ENCODE measurements around the gene SCAMP1.

SCAMP1 gene

GRCh38 chr5:78492224-78492623 lies 131.8 kb downstream of the SCAMP1 start:
- no peak for DNase-seq (ENCODE audit: low read depth, low spot score)

DNA sequence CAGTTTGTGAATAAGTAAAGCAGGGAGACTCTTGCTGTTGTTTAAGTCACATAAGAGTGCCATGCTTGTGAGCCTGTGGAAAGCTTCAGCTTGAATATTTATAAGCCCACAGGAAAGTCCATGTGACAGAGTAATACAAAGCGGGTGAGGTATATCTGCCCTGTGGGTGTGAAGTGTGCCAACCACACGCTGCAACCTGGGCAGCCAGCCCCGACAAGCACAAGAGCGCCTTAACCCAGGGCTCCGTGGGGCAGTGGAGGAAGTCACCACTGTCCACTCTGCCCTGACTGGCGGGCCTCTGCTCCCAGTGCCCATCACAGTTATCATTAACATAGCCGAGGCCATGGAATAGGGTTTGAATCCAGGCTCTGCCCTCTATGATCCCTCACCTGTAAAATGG lies 132.2 kb downstream of the SCAMP1 start:
- DNase-seq (ENCODE audit: low read depth, low spot score), result no peak

- DNase-seq (ENCODE audit: low read depth, low spot score), result no peak
Measured at GRCh38 chr5:78495800-78496199, 135.4 kb downstream of the SCAMP1 start.

- DNase-seq (ENCODE audit: low read depth, low spot score), result no peak
Measured at GRCh38 chr5:78496373-78496772, 136.0 kb downstream of the SCAMP1 start.

DNA sequence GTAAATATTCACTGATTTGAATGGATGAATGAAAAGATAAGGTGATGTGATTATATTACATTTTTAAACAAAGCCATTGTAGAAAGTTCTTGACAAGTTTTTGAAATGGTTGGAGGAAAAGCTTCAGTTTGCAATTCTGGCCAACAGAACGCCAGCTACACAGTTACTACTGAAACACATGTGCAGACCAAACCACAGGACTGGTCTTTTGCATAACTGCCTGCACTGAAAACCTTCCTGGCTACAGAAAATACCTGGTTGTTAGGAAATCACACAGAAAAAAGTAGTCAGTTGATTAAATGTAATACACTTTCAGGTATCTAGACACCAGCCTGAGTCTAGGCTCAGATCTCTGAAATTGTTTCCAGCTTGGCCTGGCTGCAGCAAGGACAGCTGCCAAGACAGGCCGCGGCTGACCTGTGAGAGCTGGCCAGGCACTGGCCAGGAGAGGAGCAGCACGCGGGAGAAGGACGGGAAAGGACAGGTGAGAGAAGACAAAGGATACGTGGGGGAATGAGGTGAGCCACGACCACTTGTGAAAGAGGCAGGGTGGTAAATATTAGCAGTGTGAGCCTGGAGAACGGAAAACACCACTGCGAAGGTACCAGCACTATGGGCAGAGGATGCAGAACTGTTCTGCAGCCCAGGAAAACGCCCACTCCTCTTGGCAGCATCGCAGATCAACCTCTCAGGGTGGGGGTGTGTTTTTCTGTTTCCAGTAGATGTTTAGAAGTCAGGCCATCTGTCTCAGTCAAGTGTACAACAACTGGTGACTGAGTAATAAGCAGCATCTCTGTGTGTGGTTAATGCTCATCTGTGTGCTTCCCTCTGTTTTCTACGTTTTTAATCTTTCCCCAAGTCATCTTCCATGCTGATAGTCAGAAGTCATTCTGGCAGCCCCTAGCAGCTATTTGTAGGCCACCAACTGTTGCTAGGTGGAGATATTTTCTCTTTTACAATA lies 137.4 kb downstream of the SCAMP1 start:
- DNase-seq (ENCODE audit: low read depth, low spot score), result no peak

DNA sequence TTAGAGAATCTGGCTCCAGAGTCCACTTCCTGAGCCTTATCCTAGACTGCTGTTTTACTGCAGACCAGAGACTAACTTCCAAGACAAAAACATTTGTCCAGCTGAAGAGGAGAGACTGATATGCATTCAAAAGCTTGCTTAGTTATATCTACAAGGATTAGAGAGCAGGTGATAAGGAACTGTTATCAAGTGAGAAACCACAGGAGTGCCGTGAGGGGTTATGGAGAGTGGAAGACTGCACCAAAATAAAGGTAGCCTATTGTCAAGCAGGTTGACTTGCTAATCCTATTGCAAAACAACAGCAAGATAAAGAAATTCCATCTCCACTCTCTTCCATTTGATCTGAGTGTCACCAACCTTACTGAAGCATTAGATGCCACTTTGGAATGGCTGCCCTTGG lies 139.1 kb downstream of the SCAMP1 start:
- DNase-seq (ENCODE audit: low read depth, low spot score), result no peak

- no peak for DNase-seq (ENCODE audit: low read depth, low spot score)
Measured at GRCh38 chr5:78500028-78500427, 139.6 kb downstream of the SCAMP1 start.

- DNase-seq (ENCODE audit: low read depth, low spot score), result no peak
Measured at GRCh38 chr5:78500871-78501270, 140.5 kb downstream of the SCAMP1 start.

DNA sequence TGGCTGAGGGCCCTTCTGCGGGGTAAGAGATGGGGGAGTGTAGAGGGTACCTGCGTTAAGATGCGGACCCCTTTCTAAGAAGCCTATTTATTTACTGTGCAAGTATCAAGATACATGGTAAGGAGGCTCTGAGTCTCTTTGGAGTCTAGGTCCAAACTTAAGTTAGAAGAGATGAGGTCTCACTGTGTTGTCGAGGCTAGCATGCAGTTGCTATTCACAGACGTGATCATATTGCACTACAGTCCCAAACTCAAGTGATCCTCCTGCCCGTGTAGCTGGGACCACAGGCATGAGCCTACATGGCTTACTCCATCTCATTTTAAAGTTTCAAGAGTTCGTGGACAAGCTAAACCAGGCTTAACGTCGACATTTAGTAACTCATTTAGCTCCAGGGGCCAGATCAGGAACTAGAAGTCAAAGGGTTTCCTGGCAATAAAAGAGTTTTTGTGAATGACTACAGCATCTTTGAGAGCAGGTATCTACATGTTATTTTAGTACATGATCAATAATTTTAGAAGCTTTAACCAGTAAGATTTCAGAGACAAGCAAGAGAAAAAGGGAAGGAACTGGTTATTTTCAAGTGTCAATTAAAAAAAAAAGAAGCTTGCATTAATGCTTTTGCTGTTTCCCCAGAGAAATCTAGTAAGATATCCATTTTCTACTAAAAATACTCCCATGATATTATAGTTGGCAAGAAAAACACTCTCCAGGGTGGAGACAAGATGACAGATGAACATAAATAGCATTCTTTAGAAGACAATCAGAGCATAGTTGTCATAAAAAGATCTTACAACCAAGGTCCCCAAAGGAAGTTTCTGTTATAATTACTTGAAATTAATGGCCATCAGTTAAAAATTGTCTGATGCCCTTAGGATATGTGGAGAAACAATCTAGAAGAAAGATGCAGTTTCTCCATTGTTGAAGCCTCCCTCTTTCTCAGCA lies 141.3 kb downstream of the SCAMP1 start:
- no peak for DNase-seq (ENCODE audit: low read depth, low spot score)

DNA sequence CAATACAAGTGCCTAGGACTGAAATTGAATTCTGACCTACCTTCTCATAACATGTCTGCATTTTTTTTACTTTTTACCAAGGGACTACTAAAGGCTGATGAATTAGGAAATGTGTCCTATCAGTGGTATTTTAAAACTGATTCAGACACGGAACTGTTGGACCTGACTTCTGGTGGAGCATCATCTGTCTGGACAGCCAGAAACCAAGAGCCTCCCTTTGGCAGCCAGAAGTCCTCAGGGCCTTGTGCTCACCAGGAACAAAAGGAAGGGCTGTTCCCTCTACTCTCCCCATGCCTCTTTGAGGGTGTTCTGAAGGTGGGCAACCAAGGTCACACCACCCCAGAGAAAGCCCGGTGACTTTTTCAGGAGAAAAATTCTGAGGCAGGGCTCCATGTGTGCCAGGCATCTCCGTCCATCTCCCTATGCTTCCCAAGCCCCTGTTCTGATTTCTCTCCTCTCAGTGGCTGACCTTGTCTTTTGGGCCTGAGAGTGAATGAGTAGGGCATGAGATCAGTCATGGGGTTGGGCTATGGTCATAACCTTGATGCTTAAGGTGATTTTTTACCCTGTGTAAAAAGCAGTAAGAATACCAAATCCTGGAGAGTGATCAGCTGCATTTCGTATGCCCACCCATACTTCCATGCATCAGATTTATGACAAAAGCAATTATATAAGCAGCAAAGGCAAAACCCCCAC lies 143.7 kb downstream of the SCAMP1 start:
- DNase-seq (ENCODE audit: low read depth, low spot score), result no peak

- DNase-seq (ENCODE audit: low read depth, low spot score), result no peak
Measured at GRCh38 chr5:78504704-78505677, 144.6 kb downstream of the SCAMP1 start.

DNA sequence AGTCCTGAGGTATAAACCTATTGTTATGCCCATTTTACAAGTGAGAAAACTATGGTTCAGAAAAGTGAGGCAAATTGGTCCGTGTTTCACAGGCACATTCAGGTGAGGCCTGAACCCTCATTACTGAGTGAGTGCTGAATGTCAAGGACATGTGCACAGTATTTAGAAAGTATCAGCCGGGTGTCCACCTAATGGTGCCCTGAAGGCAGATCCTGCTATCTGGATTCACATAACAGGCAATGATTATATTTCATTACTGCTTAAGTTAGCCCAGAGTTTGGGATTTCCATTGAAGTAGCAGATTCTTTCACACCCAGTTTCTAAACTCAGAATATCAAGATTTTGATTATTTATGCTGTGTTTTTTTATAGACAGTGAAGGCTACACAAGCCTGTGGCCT lies 145.4 kb downstream of the SCAMP1 start:
- no peak for DNase-seq (ENCODE audit: low read depth, low spot score)

DNA sequence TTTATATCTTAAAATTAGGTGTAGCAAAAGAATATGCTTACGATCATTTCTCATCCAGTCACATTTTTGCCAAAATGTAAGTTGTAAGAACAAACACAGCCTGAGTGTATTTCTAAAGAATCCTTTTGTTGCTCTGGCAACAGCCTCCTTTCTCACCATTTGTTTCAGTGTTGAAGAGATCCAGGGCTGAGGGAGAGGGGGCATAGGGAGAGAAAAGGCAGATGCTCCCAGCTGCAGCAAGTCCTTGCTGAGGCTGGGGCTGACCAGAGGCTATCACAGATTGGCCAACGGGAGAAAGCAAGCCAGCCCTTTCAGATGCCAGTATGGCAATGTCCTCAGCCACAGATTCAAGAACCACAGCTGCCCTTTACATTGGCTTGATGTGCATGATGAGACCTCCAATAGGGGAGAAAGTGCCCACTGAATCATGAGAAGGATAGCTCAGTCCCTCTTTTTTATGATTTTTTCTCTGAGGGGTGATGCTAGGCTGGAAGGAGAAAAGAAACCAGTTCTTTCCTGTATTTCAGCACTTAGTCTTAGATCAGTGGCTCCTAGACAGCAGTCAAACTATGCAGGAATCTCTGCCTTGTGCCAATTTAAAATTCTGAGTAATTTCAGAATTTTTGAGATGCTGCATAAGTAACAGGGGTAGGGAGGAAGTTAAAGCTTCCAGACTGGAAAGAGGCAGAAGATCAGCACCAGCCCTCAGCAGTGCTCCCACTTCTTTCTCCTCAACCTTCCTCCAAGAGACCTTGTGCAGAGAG lies 146.0 kb downstream of the SCAMP1 start:
- no peak for DNase-seq (ENCODE audit: low read depth, low spot score)

GRCh38 chr5:78507531-78507930 lies 147.1 kb downstream of the SCAMP1 start:
- DNase-seq (ENCODE audit: low read depth, low spot score), result no peak

GRCh38 chr5:78508186-78508765 lies 147.9 kb downstream of the SCAMP1 start:
- DNase-seq (ENCODE audit: low read depth, low spot score), result no peak

DNA sequence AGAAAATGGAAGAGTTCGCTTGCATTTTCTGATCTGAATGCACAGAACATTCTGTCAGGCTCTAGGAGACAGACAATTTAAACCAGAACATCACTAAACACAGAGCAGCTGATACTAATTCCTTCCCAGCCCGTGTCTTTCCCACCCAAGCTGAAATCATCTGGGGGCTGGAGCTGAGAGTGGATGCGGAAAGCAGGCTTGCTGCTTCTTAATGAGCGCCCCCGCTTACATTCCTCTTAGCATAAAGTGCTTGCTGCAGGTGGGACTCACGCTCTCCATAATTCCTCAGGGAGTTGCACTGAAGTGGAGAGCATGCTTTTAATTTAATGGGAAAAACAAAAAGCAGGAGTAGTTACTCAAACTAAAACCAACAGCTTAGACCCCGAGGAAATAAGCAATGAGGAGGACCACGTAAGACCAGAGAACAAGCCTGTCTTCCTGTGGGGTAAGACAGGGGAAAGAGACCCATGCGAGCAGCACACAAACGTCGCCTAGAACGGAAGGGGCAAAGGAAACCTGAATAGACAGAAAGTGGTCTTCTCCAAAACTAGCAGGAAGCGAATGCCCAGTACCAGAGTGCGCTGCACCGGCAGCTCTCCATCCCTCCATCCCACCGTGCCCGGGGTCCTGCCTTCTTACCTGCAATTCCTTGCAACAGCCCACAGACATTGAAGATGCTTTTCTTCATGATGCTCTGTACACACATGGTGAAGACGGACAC lies 148.9 kb downstream of the SCAMP1 start:
- no peak for DNase-seq (ENCODE audit: low read depth, low spot score)

GRCh38 chr5:78509884-78510769 lies 149.7 kb downstream of the SCAMP1 start:
- no peak for DNase-seq (ENCODE audit: low read depth, low spot score)

Measured in activated naive CD8-positive, alpha-beta T cell treated with anti-CD3 and anti-CD28 coated beads, Interleukin-2, amount 50 U/mL, for 16 hours (primary cell).